ENCODE data around the gene CCDC146.

GRCh38 chr7:77216181-77216845 lies 93.9 kb downstream of the CCDC146 start:
- no peak for TF ChIP-seq SRF (IDR thresholded peaks at IDR 0.05; ENCODE audit: low read depth, low read length)
- no peak for TF ChIP-seq RNF2 (IDR thresholded peaks at IDR 0.05; ENCODE audit: borderline replicate concordance, low read depth, low read length, missing control alignments, poor library complexity, severe bottlenecking)
- TF ChIP-seq SIN3A (conservative IDR thresholded peaks at IDR 0.05 in 1 of 2, IDR thresholded peaks at IDR 0.05 in 1 of 2; ENCODE audit: low read depth in 1 of 2, low read length in 2 of 2), result no peak
- TF ChIP-seq CTCF (IDR thresholded peaks at IDR 0.05; ENCODE audit: control extremely low read depth in 1 of 3, insufficient read depth in 1 of 3, low read depth in 1 of 3, low read length in 3 of 3), result no peak
- TF ChIP-seq USF2 (IDR thresholded peaks at IDR 0.05; ENCODE audit: low read length), result no peak
- no peak for TF ChIP-seq GTF2F1 (IDR thresholded peaks at IDR 0.05; ENCODE audit: borderline replicate concordance, low read depth, low read length)
- no peak for TF ChIP-seq POLR2AphosphoS5 (IDR thresholded peaks at IDR 0.05; ENCODE audit: low read depth, low read length)
- TF ChIP-seq TAF7 (optimal IDR thresholded peaks at IDR 0.05; ENCODE audit: borderline replicate concordance, low read depth, low read length), result no peak
- no peak for TF ChIP-seq EZH2 (IDR thresholded peaks at IDR 0.05; ENCODE audit: low read depth, low read length, severe bottlenecking)

All from H1 (cell line).